ENCODE measurements around the gene LRRN3.

GRCh38 chr7:111056371-111056770 lies 34.6 kb upstream of the LRRN3 start:
- no peak for TF ChIP-seq EZH2 (IDR thresholded peaks at IDR 0.05; ENCODE audit: borderline replicate concordance)
- TF ChIP-seq CTCF (IDR thresholded peaks at IDR 0.05; ENCODE audit: poor library complexity), result no peak

All from hepatocyte (in vitro differentiated cells).